HG03460 (cell line): ENCODE results near the gene GPC6.

ENCODE experiments used
- ATAC-seq: cut with Tn5 transposase; IDR thresholded peaks from one replicate; pipeline ENCODE4 v1.9.1; 2021; ENCODE audit not compliant: unreplicated experiment

GPC6 gene

DNA sequence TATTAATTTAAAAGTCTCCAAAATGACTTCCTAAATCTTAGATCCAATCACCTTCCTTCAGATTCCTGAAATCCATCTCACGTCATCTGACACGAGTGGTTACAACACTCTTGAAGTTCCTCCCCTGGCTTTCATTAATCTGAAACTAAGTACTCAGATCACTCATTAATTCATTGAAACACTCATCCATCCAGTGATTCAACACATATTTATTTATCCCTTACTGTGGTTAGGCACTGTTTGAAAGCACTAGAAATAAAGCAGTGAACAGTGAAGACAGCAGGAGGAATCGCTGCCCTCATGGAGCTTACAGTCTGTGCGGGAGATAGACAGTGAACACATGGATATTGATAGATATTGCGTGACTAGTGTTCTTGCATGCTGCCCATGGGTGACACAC, 780.5 kb downstream of the GPC6 start:
- no peak for ATAC-seq

DNA sequence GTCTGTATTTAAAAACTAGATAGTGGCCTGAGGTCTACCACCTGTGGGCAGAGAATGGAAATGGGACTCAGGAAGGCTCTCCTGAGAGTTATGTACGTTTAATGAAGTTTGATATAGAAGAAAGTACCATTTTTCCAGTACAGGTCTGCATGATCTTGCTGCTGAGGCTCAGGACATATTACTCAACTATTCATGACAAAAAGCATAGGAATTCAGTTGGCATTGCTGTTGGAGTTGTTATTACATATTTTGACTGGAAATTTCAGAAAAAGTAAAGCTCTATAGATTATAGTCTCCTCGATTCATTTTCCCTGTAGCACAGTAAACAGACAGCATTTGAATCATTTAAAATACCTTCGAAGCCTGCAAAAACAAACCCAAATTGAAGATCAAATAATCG, 783.1 kb downstream of the GPC6 start:
- ATAC-seq, result no peak

DNA sequence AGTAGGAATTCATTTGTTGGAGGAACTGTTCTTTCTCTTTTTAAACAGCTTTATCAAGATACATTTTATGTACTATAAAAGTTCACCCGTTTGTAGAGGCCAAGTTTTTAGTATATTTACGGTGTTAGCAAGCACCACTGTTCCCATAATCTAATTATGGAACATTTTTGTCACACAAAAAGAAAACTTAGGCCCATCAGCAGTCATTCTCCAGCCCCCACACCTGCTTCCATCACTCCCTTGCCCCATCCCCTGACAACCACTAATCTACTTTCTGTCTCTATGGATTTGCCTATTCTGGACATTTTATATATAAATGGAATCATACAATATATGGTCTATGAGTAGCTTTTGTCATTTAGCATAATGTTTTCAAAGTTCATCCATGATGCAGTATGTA, 787.9 kb downstream of the GPC6 start:
- ATAC-seq, result no peak

DNA sequence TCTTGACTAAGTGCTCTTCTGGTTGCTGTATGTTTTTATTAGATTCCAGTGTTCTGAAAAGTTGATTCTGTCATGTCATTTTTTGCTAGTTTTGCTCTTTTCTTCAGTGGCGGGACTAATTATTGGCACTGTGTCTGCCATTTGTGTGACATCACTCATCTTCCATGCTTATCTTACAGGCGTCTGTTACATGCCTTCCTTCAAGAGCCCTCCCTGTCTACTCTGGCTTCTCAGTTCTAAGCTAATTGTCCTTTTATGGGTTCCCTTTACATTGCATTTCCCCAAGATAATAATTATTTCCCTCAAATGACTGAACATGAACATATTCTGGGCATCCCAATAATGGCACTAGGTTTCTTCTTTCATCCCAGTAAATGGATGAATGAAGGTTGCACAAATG, 793.8 kb downstream of the GPC6 start:
- ATAC-seq, result no peak

DNA sequence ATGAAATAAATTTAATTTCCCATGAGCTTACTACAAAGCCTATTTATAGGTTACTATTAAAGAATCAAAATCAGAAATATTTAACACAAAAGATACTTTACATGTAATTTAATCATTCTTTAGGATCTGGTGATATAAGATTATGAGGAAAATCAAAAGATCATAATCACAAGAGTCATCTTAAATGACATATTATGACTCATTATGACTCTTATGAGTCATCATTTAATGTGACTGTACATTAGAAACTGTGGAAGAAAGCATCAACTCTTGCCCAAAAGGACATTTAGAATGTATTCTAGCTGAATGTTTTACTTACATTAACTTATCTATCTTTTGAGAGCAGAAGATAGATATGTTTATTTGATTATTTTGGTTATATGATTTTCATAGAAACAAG, 794.2 kb downstream of the GPC6 start:
- no peak for ATAC-seq

DNA sequence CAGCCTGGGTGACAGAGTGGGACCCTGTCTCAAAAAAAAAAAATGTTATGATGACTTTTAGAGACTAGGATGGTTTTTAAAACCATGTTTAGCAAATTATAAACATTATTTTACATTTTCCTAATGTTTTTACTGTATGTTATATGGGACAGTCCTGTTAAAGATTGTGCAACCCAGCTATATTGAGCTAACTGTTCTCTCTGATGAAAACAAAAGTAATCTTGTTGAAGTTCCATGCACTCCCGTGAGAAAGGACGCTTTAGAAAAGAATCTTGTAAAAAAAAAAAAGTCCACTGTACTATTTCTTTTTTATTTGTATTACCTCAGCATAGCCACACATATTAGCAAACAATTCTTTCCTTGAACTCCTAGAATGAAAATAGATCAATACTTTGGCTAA, 801.6 kb downstream of the GPC6 start:
- ATAC-seq, result no peak

DNA sequence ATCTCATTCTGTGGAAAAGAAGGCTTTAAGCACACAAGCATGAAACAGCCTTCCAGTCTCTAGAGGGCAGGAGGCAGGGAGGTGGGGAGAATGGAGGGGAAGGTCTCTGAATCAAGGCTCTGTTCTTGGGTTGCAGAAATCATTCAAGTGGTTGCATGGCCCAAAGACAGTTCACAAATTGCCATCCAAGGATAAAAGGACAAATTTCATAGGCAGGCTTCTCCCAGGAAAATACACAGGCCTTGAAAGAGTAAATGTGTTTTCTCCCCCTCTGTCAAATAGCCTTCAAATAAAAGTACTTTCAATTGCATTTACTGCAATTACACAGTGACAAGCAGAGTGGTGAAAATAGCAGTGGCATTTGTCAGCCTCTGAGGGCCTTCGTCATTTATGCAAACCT, 802.0 kb downstream of the GPC6 start:
- ATAC-seq, result no peak

DNA sequence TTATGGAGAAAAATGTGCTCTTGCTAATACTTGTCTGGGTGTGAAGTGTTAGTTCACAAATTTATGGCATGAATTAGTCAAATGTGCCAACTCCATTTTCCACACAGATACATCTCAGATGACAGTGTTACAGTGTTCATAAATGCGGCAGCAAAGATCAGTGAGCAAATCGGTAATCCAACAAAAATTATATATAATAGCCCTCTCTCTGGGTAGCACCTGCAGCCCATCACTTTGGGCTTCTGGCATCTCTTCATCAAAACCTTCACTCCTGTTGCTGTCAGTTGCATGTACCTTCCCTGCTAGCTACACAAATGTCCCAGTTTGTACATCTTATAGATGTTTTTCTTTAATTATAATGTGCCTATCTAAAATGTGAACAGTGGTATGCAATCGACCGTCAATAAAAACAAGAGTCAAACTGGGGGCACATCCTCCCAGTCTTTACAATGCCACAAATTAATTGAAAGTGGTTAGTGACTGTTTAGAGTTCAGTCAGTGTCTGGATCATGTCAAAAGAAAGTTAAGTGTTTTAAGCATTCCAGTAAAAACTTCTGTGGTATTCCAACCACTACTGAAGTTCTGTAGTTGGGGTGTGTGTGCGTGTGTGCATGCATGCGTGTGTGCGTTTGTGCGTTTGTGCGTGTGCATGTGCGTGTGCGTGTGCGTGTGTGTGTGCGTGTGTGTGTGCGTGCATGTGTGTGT, 804.0 kb downstream of the GPC6 start:
- no peak for ATAC-seq

DNA sequence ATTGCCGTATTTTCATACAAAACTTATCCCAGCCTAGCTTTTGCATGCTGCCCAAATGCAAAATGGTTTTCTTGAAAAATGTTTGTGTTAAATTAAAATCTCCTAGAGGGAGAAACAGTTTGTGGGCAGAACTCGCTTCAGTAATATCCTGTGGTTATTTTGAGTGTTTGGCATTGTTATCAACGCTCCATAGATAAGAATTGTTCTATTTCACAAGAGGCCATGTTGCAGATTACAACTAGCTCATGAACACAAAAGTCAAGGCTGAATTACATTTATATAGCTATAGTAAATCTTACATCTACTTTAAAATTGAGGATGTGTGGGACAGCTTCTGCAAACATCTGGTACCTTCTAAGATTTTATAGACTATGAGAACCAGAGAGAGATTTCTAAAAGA, 805.0 kb downstream of the GPC6 start:
- no peak for ATAC-seq

DNA sequence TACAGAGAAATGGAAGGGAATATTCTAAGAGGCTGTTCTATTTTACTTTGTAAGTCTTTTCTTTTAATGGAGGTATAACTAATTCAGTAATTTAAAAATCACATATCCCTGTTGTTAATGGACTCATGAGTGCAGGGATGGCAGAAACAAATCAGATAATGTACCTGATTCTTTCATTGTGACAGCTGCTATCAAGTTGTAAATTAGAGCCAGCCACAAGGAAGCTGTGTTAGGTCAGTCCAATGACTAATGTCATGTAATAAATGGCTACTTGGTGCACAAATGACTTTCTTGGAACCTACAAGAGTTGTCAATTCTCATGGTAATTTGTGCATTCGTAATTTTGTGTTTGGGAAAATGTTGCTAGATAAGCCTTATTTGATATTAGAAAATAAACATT, 806.5 kb downstream of the GPC6 start:
- ATAC-seq, result no peak

DNA sequence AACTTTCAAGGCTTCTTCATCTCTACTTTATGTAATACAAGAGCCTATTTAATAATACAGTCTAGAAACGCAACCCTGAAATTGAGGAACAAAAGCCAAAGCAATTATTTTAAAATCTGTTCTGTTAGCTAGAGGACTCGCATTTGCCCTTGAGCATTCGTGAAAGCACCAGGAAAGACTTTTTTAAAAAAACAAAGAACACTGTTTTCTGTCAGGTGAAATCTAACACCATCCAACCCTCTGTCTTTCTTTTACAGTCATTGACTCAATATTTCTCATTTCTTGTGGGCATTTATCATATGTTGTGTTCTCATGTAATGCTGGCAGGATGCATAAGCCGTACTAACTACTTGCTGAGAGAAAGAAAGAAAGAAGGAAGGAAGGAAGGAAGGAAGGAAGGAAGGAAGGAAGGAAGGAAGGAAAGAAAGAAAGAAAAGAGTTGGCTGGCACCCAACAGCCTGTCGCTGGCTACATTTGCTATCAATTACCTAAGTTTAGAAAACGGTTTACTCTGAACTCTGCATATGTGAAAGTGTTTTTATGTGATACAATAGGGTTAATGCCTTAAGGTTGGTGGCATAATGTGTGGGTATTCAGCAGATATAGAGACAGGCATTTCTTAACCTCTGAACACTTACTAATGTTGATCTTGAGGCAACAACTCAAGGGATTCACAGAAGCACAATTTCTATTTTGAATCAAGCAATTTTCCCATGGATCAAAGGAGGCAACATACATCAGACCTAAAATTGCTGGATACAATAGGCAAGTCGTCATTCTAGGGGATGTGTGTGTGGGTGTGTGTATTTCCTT, 807.4 kb downstream of the GPC6 start:
- ATAC-seq, result no peak

DNA sequence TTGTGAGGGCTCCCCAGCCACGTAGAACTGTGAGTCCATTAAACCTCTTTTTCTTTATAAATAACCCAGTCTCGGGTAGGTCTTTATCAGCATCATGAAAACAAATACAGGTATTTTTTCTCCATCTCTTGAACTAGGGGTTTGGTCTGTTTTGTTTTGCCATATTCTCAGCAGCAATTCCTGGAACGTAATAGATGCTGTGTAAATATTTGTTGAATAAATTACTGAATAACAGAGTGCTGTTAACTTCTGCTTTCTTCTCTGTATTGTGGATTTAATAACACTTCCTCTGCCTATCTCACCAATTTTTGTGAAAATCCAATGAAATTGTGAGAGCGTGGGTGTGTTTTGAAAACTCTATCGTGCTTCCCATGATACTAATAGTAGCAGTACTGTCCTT, 823.4 kb downstream of the GPC6 start:
- no peak for ATAC-seq

DNA sequence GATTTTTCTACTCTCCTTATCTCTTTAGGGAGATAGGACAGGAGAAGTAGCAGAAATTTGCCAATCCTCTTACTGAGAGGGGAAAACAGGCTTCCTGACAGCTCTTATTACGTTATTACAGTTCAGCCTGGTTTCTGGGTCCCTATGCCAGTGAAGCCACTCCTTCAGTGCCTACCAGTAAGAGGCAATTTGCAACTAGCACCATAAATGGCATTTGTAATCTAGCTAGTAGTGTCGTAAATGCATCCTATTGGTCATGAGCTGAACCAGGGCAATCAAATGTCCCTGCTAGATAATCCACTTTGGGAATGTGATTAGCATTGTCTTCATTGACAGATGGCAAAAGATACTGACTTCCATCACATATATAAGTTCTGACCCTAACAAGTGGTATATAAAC, 824.1 kb downstream of the GPC6 start:
- ATAC-seq, result no peak

DNA sequence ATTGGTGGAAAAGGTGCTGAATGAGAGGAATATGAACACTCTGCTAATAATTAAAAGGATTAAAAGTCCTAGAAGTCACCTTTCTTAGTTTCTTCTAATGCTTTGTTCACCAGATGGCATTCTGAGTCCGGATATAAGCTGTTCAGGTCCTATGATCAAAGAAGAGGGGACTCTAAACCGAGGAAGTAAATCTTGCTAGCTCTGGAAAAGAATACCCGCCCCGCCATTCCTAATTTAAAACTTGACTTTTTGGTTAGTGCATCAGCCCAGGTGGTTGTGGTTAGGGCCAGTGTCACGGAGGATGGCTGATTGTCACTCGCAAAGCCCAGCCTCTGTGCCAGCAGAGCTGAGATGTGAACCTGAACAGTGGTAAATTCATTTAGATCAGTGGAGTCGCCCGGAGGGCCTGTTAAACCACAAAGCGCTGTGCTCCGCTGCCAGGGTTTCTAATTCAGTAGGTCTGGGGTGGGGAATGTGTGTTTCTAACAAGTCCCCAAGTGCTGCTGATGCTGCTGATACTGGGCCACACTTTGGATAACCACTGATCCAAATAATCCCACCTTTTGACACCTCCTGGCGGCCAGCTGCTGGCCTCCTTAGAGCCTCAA, 827.5 kb downstream of the GPC6 start:
- ATAC-seq, result no peak

DNA sequence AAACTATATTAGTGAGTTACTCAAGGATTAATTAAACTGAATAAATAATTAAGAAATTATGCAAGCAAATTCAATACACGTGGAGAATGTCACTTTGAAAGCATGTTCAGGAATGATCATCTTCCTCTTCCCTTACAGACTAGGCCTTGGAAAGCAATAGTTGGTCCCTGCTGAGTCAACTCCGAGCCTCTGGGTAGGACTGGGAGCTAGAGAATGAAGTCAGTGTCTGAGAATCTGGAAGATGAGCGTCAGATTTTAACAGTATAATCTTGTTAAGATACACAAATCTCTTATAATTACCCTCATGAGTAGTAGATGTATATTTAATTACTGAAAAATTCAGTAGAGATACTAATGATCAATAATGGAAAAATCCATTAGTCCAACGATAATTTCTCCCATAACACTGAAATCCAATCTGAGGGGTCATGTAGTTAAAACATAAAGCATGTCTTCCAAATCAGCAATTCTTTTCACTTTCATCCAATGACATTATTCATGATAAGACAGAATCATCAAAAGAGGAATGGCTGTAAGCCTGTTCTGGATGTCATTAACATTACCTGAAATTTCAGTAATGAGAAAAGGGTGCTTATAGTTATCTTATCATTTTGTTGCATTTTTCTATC, 829.9 kb downstream of the GPC6 start:
- no peak for ATAC-seq

DNA sequence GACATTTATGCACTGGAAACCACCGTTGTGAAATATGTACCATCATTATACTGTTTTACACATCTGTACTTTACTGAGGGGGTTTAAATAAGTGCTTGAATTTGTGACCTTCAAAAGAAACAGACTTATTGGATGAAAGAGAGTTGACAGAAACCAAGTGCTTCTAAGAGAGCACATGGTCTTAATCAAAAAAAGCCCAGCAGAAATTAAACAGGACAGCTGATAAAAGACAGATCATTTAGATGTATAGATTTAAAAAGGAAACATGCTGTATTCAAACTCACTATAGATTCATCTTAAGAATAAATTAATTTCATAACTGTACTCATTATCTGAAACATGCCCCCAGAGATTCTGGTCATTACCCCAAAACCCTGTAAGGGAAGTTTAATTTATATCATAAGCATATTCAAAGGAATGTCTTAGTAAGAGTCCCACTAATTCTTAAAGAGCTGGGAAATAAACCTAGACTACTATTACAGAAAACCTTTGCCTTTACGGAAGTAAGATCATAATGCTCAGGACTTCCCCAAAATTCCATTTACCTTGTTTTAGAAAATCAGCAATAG, 831.1 kb downstream of the GPC6 start:
- ATAC-seq, result no peak

DNA sequence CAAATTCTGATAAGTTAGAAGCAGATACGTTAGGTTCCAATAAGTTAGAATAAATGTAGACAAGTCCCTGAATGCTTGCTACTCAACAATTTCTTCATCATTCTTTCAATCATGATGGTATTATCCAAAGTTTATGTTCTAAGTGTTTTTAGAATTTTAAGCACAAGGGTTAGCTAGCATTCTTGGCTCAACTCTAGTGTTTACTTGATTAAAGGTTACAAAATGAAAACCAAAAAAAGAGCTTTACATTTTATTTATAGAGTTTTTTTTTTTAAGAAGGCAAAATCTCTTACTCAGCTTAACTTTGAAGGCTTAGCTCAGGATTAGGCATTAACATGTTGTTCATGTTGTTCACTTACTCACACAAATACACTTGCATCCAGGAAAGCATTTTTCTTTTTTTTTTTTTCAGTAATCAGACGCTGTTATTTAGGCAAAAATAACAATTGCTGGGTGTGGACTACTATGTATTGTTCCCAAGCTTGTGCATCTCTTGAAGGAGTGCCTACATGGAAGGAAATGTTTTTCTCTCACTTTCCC, 832.3 kb downstream of the GPC6 start:
- no peak for ATAC-seq

DNA sequence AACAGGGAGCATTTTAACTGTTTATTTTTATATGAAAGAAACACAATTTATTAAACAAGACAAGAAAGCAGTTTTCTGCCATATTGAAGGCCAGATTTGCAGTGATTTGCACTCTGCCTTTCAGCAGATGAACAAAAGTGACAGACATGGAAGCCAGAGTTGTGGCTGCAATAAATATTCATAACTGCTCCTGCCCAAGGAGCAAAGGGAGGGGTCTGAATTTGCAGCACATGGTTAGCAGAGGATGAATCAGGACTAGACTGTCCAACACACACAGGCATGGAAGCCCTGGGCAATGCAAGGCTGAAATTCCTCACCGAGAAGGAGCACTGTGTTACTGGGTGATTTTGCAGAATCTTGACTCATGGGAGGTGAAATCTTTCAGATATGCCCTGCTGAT, 834.7 kb downstream of the GPC6 start:
- no peak for ATAC-seq

DNA sequence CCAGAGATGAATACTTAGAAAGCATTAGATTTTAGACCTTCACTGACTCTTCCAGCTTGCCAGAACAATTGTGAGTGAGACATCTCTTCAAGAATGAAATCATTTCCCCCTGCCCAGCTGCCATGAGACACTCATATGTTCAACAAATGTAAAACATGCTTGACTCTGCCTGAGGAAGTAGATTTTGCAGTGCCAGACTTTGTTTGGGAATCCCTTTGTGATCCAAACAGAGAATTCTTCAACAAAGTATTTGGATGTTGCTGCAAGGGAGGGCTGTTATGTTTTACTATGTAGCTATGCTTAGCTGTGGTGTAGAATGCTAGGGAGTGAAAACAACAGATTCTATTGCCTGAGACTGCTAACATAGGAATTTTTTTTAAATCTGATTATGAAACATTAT, 836.5 kb downstream of the GPC6 start:
- ATAC-seq, result no peak

DNA sequence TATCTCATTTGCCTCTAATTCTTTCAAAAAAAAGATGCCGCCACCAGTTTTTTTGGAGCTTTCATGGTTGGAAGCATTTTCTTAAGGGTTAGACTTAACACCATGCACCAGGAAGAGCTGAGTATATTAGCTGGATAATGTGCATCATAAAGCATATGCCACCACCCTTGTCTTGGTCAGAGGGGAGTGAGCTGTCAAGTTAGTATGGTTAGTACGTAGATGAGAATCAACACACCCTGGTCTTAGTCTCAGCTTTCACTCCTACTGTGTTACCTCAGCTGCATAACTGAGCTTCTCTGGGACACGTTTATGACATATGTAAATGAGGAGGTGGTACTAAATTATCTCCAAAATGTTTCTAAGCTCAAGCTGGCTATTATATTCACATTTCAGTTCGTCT, 837.2 kb downstream of the GPC6 start:
- ATAC-seq, result no peak

DNA sequence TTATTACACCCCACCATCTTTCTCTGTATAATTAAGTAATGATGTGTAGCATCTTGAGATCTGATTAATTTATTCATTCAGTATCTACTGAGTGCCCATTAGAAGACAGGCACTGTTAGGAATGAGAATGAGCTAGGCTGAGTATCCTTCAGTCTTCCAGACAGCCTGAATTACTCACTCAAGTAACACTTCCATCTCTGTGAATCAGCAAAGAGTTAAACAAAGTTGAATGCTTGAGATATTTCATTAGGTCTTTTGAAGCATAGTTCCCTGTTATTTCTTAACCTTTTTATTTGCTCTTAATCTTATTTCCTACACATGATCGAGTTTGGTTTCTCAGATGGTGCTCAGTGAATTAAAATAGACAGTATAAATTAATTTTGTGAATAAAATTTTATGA, 839.1 kb downstream of the GPC6 start:
- no peak for ATAC-seq
